Stimulated activated CD4-positive, alpha-beta T cell treated with anti-CD3 and anti-CD28 coated beads, Interleukin-4, amount 100 ng/mL, for 24 hours (primary cell): ENCODE measurements around the gene NUDT6.

Experiments used
- DNase-seq: peaks from one replicate; pipeline ENCODE4 v3.0.0-alpha.2; 2020

NUDT6 gene

GRCh38 chr4:122912810-122913575 lies 9.4 kb downstream of the NUDT6 start:
- DNase-seq: no peak

- no peak for DNase-seq
Observed at GRCh38 chr4:122911588-122911987, 10.8 kb downstream of the NUDT6 start.

GRCh38 chr4:122909683-122910082 lies 12.7 kb downstream of the NUDT6 start:
- no peak for DNase-seq

GRCh38 chr4:122908223-122908622 lies 14.2 kb downstream of the NUDT6 start:
- DNase-seq: no peak

- DNase-seq: no peak
Observed at GRCh38 chr4:122906859-122907305, 15.5 kb downstream of the NUDT6 start.

- no peak for DNase-seq
Observed at GRCh38 chr4:122903766-122904288, 18.6 kb downstream of the NUDT6 start.

GRCh38 chr4:122901247-122902010 lies 21.0 kb downstream of the NUDT6 start:
- no peak for DNase-seq

GRCh38 chr4:122900314-122900713 lies 22.1 kb downstream of the NUDT6 start:
- no peak for DNase-seq

GRCh38 chr4:122899682-122900081 lies 22.7 kb downstream of the NUDT6 start:
- DNase-seq: no peak

- no peak for DNase-seq
Observed at GRCh38 chr4:122898370-122899150, 23.8 kb downstream of the NUDT6 start.

GRCh38 chr4:122896270-122896669 lies 26.1 kb downstream of the NUDT6 start:
- no peak for DNase-seq

- DNase-seq: no peak
Observed at GRCh38 chr4:122895336-122895995, 26.9 kb downstream of the NUDT6 start.

- DNase-seq: no peak
Observed at GRCh38 chr4:122894827-122895226, 27.6 kb downstream of the NUDT6 start.

GRCh38 chr4:122890147-122890795 lies 32.1 kb downstream of the NUDT6 start:
- no peak for DNase-seq

GRCh38 chr4:122889726-122890125 lies 32.7 kb downstream of the NUDT6 start:
- DNase-seq: no peak

- no peak for DNase-seq
Observed at GRCh38 chr4:122884499-122884898, 37.9 kb downstream of the NUDT6 start.

GRCh38 chr4:122882857-122883735 lies 39.3 kb downstream of the NUDT6 start:
- no peak for DNase-seq

- DNase-seq: no peak
Observed at GRCh38 chr4:122879001-122879400, 43.4 kb downstream of the NUDT6 start.

- no peak for DNase-seq
Observed at GRCh38 chr4:122876456-122876855, 45.9 kb downstream of the NUDT6 start.

GRCh38 chr4:122875949-122876348 lies 46.4 kb downstream of the NUDT6 start:
- no peak for DNase-seq
